22Rv1 (cell line): ENCODE measurements around the gene BRF1.

Experiments used
- ZFX ChIP-seq: fragments of 450-650 bp; IDR thresholded peaks from 2 replicates; pipeline ENCODE4 v1.6.1; 2017; ENCODE audit warnings: antibody characterized with exemption, borderline replicate concordance
- TF ChIP-seq, protein P1 (sequence below): fragments of 450-650 bp; IDR thresholded peaks from 2 replicates; pipeline ENCODE4 v1.5.1; 2017; ENCODE audit warnings: mild to moderate bottlenecking

DNA sequence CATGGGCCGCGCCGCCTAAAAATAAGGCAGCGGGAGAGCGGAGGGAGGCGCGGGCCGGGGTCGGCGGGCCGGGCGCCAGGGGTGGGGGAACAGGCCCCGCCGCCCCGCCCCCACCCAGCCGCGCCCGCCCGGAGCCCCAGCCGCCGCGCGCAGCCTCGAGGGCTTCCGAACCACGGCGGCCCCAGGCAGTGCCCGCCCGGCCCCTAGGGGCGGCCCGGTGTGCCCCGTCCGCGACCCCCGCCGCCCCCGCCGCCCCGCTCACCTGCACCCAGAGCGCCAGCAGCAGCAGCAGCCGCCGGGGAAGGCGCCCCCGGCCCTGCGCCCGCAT lies 132.7 kb downstream of the BRF1 start:
- TF ChIP-seq, protein P1, sequence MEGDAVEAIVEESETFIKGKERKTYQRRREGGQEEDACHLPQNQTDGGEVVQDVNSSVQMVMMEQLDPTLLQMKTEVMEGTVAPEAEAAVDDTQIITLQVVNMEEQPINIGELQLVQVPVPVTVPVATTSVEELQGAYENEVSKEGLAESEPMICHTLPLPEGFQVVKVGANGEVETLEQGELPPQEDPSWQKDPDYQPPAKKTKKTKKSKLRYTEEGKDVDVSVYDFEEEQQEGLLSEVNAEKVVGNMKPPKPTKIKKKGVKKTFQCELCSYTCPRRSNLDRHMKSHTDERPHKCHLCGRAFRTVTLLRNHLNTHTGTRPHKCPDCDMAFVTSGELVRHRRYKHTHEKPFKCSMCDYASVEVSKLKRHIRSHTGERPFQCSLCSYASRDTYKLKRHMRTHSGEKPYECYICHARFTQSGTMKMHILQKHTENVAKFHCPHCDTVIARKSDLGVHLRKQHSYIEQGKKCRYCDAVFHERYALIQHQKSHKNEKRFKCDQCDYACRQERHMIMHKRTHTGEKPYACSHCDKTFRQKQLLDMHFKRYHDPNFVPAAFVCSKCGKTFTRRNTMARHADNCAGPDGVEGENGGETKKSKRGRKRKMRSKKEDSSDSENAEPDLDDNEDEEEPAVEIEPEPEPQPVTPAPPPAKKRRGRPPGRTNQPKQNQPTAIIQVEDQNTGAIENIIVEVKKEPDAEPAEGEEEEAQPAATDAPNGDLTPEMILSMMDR: no peak
- TF ChIP-seq ZFX: no peak
